BLaER1 (cell line): ENCODE measurements around the gene PTH2.

ENCODE experiments used
- H3K27ac ChIP-seq: shearing (Covaris generic); formaldehyde crosslinking; 2 replicates; pipeline ENCODE4 v1.8.1; 2022
- H3K27me3 ChIP-seq: shearing (Covaris generic); formaldehyde crosslinking; 2 replicates; pipeline ENCODE4 v1.8.1; 2022
- H3K36me3 ChIP-seq: shearing (Covaris generic); formaldehyde crosslinking; 2 replicates; pipeline ENCODE4 v1.8.1; 2022
- H3K4me1 ChIP-seq: shearing (Covaris generic); formaldehyde crosslinking; 2 replicates; pipeline ENCODE4 v1.8.1; 2022
- H3K4me2 ChIP-seq: shearing (Covaris generic); formaldehyde crosslinking; 2 replicates; pipeline ENCODE4 v1.8.1; 2022
- H3K4me3 ChIP-seq: shearing (Covaris generic); formaldehyde crosslinking; 2 replicates; pipeline ENCODE4 v1.8.1; 2022
- H3K9ac ChIP-seq: shearing (Covaris generic); formaldehyde crosslinking; 2 replicates; pipeline ENCODE4 v1.8.1; 2022
- H3K9me3 ChIP-seq: shearing (Covaris generic); formaldehyde crosslinking; 2 replicates; pipeline ENCODE4 v1.8.1; 2022
- H4K20me1 ChIP-seq: shearing (Covaris generic); formaldehyde crosslinking; 2 replicates; pipeline ENCODE4 v1.8.1; 2022
- Cebpa-rat ChIP-seq: shearing (Covaris generic); IDR thresholded peaks from 2 replicates; pipeline ENCODE4 v1.8.1; 2022

Gene PTH2, protein sequence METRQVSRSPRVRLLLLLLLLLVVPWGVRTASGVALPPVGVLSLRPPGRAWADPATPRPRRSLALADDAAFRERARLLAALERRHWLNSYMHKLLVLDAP

DNA sequence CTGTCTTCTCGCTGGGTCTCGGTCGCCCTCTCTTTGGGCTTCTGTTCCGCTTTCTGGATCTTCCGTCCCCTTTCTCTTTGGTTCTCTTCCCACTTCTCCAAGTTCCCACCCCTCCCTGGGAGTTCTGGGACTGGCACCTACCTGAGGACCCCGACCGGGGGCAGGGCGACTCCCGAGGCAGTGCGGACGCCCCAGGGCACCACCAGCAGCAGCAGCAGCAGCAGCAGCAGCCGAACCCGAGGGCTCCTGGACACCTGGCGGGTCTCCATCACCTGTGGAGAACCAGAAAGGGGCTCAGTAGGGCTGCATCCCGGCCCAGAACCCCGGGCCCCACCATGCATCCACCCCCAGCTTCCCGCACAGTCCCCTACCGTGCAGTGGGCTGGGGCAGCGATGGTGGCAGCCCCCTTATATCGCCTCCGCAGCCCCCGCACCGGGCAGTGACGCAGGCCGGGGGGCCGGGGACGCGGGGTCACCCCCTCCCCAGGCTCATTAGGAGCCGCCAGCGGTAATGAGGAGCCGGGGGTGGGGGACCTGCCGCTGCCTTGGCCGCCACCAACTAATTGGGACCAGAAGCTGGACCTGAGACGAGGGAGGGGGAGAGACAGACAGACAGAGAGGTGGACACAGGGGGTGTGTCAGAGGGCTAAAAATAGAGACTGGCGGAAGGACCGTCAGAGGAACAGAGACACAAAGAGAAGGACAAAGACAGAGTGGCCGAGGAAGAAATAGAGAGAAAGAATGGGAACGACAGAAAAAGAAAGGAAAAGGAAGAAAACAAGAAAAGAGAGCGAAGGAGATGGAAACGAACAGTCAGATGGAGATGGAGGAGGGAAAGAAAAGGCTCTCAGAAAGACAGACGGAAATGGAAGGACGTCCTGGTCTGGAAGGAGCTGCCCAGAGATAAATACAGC, at the start of gene PTH2:
TSS of gene PTH2 (minus strand) at position 371 of the 914 bp plus-strand sequence. CDS start at position 269, 102 bp downstream.
- H3K9ac ChIP-seq, result 0 out of 2 replicates have a peak within 1 kb of the TSS, but pooled peaks have one; percentile 4
- H3K27me3 ChIP-seq, result peaks cover 98% of the 10 kb centered on the region

DNA sequence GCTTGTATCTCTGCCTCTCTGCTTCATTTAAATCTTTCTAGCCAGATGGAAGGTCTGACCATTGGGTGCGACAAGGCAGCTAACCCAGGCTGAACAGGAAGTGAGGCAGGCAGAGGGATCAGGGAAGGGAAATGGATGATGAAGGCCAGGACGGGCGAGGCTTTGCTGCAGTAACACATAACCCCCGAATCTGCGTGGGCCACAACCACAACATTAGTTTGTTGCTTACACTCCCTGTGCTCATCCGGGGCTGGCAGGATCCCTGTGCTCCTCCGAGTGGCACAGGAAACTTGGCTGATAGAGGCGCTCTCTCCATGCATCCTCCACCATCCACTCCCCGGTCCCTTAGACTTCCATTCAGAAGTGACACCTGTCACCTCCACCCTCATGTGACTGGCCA, 49.7 kb upstream of the PTH2 start:
- Histone ChIP-seq H3K9me3 (no peaks in the 10 kb centered on the region), H3K27ac (peak overlapping the region; percentile 62), H3K27me3 (no peaks in the 10 kb centered on the region), H3K4me1 (peaks cover 90% of the 10 kb centered on the region), H4K20me1 (peaks cover 7% of the 10 kb centered on the region; the same call in 1 of the 2 replicates), H3K4me2 (peak overlapping the region; percentile 95), H3K36me3 (no peaks in the 10 kb centered on the region), H3K4me3 (peak overlapping the region; percentile 65; the same call in 1 of the 2 replicates), H3K9ac (peak overlapping the region; percentile 71; the same call in 1 of the 2 replicates)
- TF ChIP-seq Cebpa-rat, result no peak

More for the DNA sequence above, at the start of gene PTH2:
- no peaks in the 10 kb centered on the region; the same call in 1 of the 2 replicates for H3K9me3 ChIP-seq
- peaks cover 25% of the 10 kb centered on the region for H4K20me1 ChIP-seq
- peak within 1 kb of the TSS; percentile 36; the same call in 1 of the 2 replicates for H3K4me3 ChIP-seq
- H3K36me3 ChIP-seq, result no peaks in the 10 kb centered on the region
- TF ChIP-seq Cebpa-rat, result no peak
- no peak within 1 kb of the TSS for H3K27ac ChIP-seq
- H3K4me1 ChIP-seq, result peaks cover 81% of the 10 kb centered on the region
- peak within 1 kb of the TSS; percentile 71 for H3K4me2 ChIP-seq

DNA sequence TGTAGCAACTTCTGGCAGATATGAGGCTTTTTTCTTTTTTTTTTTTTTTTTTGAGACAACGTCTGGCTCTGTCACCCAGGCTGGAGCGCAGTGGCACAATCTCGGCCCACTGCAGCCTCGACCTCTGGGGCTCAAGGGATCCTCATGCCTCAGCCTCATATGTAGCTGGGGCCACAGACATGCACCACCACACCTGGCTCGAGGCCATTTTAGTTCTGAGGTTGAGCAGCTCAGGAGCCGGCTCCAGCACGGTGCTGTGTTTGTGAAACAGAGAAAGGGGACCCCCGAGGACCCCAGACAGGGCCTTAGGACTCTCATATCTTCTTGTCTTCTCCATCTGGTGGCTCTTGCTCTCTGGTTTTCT, 47.4 kb upstream of the PTH2 start:
- Histone ChIP-seq H3K4me2 (peak overlapping the region; percentile 94), H3K36me3 (peaks cover 14% of the 10 kb centered on the region), H3K4me1 (peaks cover 83% of the 10 kb centered on the region), H3K9ac (peak overlapping the region; percentile 59), H3K9me3 (no peaks in the 10 kb centered on the region), H3K27ac (peak overlapping the region; percentile 89), H3K27me3 (no peaks in the 10 kb centered on the region), H3K4me3 (0 out of 2 replicates have a peak overlapping the region, but pooled peaks have one; percentile 37), H4K20me1 (peaks cover 7% of the 10 kb centered on the region; the same call in 1 of the 2 replicates)
- no peak for TF ChIP-seq Cebpa-rat

DNA sequence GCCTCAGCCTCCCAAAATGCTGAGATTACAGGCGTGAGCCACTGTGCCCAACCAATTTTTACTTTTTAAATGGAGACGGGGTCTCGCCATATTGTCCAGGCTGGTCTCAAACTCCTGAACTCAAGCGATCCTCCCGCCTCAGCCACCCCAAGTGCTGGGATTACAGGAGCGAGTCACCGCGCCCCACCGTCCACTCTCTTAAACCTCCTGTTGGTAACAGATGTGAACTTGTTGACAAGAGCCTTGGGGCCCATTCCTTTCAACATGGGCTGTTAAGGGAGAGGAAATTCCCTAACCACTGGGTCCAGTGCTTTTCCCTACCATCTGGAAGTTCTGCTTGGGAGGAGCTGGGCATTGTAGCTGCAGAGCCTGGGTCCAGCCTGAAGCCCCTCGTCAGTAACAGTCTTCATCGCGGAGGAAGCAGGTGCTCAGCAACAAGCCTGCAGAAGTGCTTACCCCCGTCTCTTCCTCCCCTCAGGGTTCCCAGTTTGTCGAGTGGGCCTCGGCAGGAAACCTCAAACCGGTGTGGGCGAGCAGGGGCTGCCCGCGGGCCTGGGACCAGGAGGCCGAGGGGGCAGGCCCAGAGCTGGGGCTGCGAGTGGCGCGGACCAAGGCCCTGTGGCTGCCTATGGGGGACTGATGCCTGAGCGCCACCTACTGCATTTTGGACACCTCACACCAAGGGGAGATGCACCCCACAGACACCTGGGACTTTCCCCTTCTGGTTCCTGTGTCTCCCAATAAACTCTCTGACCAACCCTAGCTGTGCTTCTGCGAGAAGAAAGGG, 46.8 kb upstream of the PTH2 start:
- peak overlapping the region; percentile 37; the same call in 1 of the 2 replicates for H3K4me3 ChIP-seq
- no peaks in the 10 kb centered on the region for H3K9me3 ChIP-seq
- H3K4me1 ChIP-seq, result peaks cover 77% of the 10 kb centered on the region
- H3K27me3 ChIP-seq, result no peaks in the 10 kb centered on the region
- no peak for TF ChIP-seq Cebpa-rat
- peak overlapping the region; percentile 59; the same call in 1 of the 2 replicates for H3K9ac ChIP-seq
- peaks cover 20% of the 10 kb centered on the region for H3K36me3 ChIP-seq
- H3K4me2 ChIP-seq, result peak overlapping the region; percentile 94
- H4K20me1 ChIP-seq, result peaks cover 7% of the 10 kb centered on the region; the same call in 1 of the 2 replicates
- H3K27ac ChIP-seq, result peak overlapping the region; percentile 89

DNA sequence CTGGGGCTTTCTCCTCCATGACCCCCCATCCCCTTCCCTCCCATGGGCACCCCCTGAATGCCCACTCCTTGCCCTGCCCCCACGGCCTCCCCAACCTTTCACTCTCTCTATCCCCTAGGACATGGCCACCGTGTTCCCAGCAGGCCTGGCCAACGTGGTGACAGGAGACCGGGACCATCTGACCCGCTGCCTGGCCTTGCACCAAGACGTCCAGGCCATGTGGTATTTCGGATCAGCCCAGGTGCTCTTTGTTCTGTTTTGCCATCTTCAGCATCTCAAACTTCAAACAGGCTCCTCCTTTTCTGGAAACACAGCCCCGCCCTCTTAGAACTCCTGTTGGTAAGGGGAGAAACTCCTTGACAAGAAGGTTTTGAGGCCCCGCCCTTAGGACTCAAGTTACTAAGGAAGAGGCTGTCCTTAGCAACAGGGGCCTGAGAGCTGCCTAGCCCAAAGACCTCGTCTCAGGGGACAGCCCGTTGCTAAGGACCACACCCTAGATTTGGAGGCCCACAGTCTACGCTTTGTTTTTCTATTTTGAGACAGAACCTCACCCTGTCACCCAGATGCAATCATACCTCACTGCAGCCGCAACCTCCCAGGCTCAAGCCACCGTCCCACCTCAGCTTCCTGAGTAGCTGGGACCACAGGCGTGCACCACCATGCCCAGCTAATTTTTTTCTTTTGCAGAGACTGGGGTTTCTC, 45.7 kb upstream of the PTH2 start:
- Histone ChIP-seq H3K9ac (peak overlapping the region; percentile 59; the same call in 1 of the 2 replicates), H3K36me3 (peaks cover 31% of the 10 kb centered on the region), H3K9me3 (no peaks in the 10 kb centered on the region), H3K4me3 (peak overlapping the region; percentile 37; the same call in 1 of the 2 replicates), H3K4me1 (peaks cover 74% of the 10 kb centered on the region), H3K4me2 (peak overlapping the region; percentile 94), H3K27me3 (no peaks in the 10 kb centered on the region), H3K27ac (peak overlapping the region; percentile 89), H4K20me1 (peaks cover 7% of the 10 kb centered on the region; the same call in 1 of the 2 replicates)
- no peak for TF ChIP-seq Cebpa-rat

DNA sequence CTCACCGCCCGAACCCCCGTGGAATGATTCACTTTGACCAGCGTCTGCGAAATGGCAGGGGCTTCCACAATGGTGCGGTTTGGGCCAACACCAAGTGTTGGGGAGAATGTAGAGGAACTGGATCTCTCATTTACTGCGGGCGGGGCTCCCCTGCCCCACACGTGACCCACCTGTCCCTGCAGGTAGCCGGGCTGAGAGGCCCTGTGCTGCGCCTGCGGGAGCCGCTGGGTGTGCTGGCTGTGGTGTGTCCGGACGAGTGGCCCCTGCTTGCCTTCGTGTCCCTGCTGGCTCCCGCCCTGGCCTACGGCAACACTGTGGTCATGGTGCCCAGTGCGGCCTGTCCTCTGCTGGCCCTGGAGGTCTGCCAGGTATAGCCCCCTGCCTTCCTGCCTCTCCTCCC, 45.0 kb upstream of the PTH2 start:
- peaks cover 69% of the 10 kb centered on the region for H3K4me1 ChIP-seq
- peaks cover 7% of the 10 kb centered on the region; the same call in 1 of the 2 replicates for H4K20me1 ChIP-seq
- H3K36me3 ChIP-seq, result peaks cover 34% of the 10 kb centered on the region
- no peaks in the 10 kb centered on the region for H3K27me3 ChIP-seq
- peak overlapping the region; percentile 94 for H3K4me2 ChIP-seq
- TF ChIP-seq Cebpa-rat, result no peak
- no peak overlapping the region for H3K4me3 ChIP-seq
- H3K9me3 ChIP-seq, result no peaks in the 10 kb centered on the region
- peak overlapping the region; percentile 74 for H3K27ac ChIP-seq
- no peak overlapping the region for H3K9ac ChIP-seq

DNA sequence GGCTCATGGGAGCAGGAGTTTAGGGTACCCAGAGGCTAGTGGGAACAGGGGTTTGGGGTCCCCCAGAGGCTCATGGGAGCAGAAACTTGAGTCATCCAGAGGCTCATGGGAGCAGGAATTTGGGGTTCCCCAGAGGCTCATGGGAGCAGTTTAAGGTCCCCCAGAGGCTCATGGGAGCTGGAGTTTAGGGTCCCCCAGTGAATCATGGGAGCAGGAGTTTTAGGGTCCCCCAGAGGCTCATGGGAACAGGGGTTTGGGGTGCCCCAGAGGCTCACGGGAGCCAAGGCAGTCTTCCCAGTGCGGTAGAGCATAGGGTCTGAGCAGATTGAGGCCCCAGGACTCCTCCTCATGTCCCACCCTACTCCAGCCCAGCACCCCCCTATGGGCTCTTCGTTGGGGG, 42.1 kb upstream of the PTH2 start:
- Histone ChIP-seq H3K36me3 (peaks cover 55% of the 10 kb centered on the region), H3K4me2 (no peak overlapping the region), H3K27ac (0 out of 2 replicates have a peak overlapping the region, but pooled peaks have one; percentile 26), H4K20me1 (peaks cover 7% of the 10 kb centered on the region; the same call in 1 of the 2 replicates), H3K27me3 (no peaks in the 10 kb centered on the region), H3K9me3 (no peaks in the 10 kb centered on the region), H3K9ac (no peak overlapping the region), H3K4me3 (no peak overlapping the region), H3K4me1 (peaks cover 41% of the 10 kb centered on the region)
- no peak for TF ChIP-seq Cebpa-rat

DNA sequence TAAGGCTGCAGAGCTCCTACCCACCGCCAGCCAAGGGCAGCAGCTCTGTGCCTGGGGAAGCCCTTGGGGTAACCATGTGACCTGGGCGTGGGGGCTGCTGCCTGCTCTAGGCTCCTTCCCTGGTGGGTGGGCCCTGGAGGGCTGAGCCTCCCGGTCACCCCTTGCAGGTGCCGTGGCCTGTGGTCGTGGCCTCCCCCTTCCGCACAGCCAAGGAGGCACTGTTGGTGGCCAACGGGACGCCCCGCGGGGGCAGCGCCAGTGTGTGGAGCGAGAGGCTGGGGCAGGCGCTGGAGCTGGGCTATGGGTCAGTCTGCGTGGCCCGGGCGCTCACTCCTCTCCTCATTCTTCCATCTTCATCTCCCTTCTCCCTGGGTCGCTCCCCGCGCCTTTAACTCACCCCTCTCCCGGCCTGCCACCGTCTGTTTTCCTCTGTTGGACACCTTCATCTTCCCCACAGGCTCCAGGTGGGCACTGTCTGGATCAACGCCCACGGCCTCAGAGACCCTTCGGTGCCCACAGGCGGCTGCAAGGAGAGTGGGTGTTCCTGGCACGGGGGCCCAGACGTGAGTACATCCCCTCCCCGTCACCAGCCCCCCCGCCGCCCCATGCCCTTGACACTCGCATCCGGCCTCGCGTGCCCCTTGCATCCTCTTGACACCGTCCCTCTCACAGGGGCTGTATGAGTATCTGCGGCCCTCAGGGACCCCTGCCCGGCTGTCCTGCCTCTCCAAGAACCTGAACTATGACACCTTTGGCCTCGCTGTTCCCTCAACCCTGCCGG, 40.9 kb upstream of the PTH2 start:
- Histone ChIP-seq H3K9me3 (no peaks in the 10 kb centered on the region), H3K36me3 (peaks cover 67% of the 10 kb centered on the region)
- no peak for TF ChIP-seq Cebpa-rat

More for the DNA sequence above, 40.9 kb upstream of the PTH2 start:
- Histone ChIP-seq H3K4me1 (peaks cover 36% of the 10 kb centered on the region), H4K20me1 (no peaks in the 10 kb centered on the region), H3K4me2 (no peak overlapping the region), H3K9ac (no peak overlapping the region), H3K27me3 (no peaks in the 10 kb centered on the region), H3K4me3 (no peak overlapping the region), H3K27ac (0 out of 2 replicates have a peak overlapping the region, but pooled peaks have one; percentile 13)
